ENCODE results near the gene CD2.
"Not testable (repeated sequence)": the region's sequence is repeated elsewhere in the genome, so short reads cannot be mapped to it uniquely, and the experiment has no call there.

The CD2 gene

DNA sequence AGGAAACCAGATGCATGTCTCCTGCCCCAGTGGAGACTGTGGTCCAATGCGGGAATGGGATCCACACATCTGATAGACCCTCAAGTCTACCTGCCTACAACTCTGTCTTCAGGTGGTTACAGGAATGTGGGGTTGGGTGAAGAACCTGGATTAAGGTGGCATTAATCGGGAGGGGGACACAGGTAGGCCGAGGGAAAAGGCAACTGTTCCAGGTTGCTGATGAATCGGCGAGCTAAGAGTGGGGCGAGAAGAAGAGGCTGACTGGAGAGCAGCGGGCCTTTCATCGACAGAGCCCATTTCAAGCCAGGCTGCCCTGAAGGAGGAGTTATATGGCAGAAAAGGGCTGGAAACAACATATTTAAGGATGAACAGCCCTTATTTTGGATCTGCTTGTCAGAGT is 836 bp downstream of the CD2 start:
- Histone ChIP-seq H3K4me3 (ENCODE audit: low read length) (peak overlapping the region; percentile 47), H3K36me3 (ENCODE audit: control insufficient read depth, insufficient read depth, low read length) (no peaks in the 10 kb centered on the region), H3K27me3 (ENCODE audit: control insufficient read depth, insufficient read depth, low read length) (no peaks in the 10 kb centered on the region), H3K9ac (ENCODE audit: low read length) (peak overlapping the region; percentile 3), H3K27ac (ENCODE audit: low read depth, low read length) (no peak overlapping the region), H3K4me1 (ENCODE audit: control insufficient read depth, insufficient read depth, low read length) (no peaks in the 10 kb centered on the region)

DNA sequence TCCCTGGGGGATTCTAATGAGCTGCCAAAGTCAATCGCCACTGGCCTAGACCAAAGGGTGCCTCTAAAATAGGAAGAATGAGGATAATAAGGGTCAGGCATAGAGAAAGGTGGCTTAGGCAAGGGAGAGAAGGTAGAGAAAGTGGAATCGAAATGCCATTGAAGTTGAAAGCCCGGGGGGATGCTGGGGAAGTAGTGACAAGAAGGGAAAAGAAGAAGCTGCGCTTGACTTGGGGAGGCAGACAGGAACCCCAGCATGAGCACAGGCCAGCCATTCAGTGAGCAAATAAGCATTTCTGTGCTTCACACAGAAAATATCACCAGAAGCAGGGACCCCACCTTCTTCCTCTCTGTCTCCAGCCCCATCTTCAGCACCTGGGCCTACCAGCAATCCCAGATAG is 1.5 kb downstream of the CD2 start:
- Histone ChIP-seq H3K27ac (ENCODE audit: low read depth, low read length) (no peak overlapping the region), H3K4me1 (ENCODE audit: control insufficient read depth, insufficient read depth, low read length) (no peaks in the 10 kb centered on the region), H3K4me3 (ENCODE audit: low read length) (peak overlapping the region; percentile 47), H3K36me3 (ENCODE audit: control insufficient read depth, insufficient read depth, low read length) (no peaks in the 10 kb centered on the region), H3K27me3 (ENCODE audit: control insufficient read depth, insufficient read depth, low read length) (no peaks in the 10 kb centered on the region), H3K9ac (ENCODE audit: low read length) (no peak overlapping the region)

DNA sequence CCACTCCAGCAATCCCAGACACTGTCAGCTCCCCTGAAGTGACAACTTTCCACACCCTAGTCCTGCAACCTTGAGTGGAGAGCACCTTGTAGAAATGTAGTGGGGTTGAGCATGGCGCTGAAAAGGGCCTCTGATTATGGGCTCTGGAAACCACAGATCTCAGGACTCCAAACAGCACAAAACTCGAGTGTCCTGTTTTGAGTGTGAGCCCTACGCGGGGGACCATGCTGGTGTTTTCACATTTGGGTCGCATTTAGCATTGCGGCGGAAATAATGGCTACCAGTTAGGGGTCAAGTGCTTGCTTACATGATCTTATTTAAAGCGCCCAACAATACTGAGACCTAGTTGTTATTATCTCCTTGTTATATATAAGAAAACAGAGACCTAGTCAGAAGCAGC is 1.9 kb downstream of the CD2 start:
- H3K27ac ChIP-seq (ENCODE audit: low read depth, low read length); H3K4me3 ChIP-seq (ENCODE audit: low read length); H3K36me3 ChIP-seq (ENCODE audit: control insufficient read depth, insufficient read depth, low read length); H3K4me1 ChIP-seq (ENCODE audit: control insufficient read depth, insufficient read depth, low read length); H3K9ac ChIP-seq (ENCODE audit: low read length); H3K27me3 ChIP-seq (ENCODE audit: control insufficient read depth, insufficient read depth, low read length): not testable (repeated sequence)

DNA sequence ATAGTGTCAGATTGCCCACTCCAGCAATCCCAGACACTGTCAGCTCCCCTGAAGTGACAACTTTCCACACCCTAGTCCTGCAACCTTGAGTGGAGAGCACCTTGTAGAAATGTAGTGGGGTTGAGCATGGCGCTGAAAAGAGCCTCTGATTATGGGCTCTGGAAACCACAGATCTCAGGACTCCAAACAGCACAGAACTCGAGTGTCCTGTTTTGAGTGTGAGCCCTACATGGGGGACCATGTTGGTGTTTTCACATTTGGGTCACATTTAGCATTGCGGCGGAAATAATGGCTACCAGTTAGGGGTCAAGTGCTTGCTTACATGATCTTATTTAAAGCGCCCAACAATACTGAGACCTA is 4.2 kb downstream of the CD2 start:
- H3K4me3 ChIP-seq (ENCODE audit: low read length); H3K9ac ChIP-seq (ENCODE audit: low read length); H3K27ac ChIP-seq (ENCODE audit: low read depth, low read length); H3K4me1 ChIP-seq (ENCODE audit: control insufficient read depth, insufficient read depth, low read length); H3K36me3 ChIP-seq (ENCODE audit: control insufficient read depth, insufficient read depth, low read length); H3K27me3 ChIP-seq (ENCODE audit: control insufficient read depth, insufficient read depth, low read length): not testable (repeated sequence)

DNA sequence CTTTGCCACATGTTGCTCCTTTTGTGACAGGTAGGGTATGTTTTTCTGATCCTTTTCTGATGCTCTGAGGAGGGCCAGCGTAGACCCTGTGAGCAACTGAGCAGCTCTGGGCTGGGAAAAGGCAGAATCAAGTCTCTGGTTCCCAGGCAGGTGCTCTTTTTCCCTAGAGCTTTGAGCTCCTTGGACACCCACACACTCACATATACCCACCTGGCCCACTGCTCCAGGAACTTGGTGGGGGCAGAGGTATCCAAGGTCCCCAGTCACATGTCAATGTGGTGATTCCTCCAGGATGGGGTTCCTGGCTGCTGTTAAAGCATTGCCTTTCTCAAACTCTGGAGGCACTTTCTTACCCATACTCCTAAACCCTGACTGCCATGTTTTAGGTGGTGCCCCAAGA is 5.4 kb downstream of the CD2 start:
- Histone ChIP-seq H3K4me1 (ENCODE audit: control insufficient read depth, insufficient read depth, low read length) (no peaks in the 10 kb centered on the region), H3K36me3 (ENCODE audit: control insufficient read depth, insufficient read depth, low read length) (no peaks in the 10 kb centered on the region), H3K27me3 (ENCODE audit: control insufficient read depth, insufficient read depth, low read length) (no peaks in the 10 kb centered on the region), H3K9ac (ENCODE audit: low read length) (no peak overlapping the region), H3K27ac (ENCODE audit: low read depth, low read length) (no peak overlapping the region), H3K4me3 (ENCODE audit: low read length) (no peak overlapping the region)

- H3K4me3 ChIP-seq (ENCODE audit: low read length): no peak overlapping the region
- H3K27ac ChIP-seq (ENCODE audit: low read depth, low read length): no peak overlapping the region
- H3K9ac ChIP-seq (ENCODE audit: low read length): no peak overlapping the region
- no peaks in the 10 kb centered on the region for H3K27me3 ChIP-seq (ENCODE audit: control insufficient read depth, insufficient read depth, low read length)
- H3K36me3 ChIP-seq (ENCODE audit: control insufficient read depth, insufficient read depth, low read length): no peaks in the 10 kb centered on the region
- H3K4me1 ChIP-seq (ENCODE audit: control insufficient read depth, insufficient read depth, low read length): no peaks in the 10 kb centered on the region
Observed at GRCh38 chr1:116760487-116760886, 6.3 kb downstream of the CD2 start.

GRCh38 chr1:116760996-116761665 is 6.9 kb downstream of the CD2 start:
- Histone ChIP-seq H3K36me3 (ENCODE audit: control insufficient read depth, insufficient read depth, low read length) (no peaks in the 10 kb centered on the region), H3K4me3 (ENCODE audit: low read length) (no peak overlapping the region), H3K27ac (ENCODE audit: low read depth, low read length) (no peak overlapping the region), H3K4me1 (ENCODE audit: control insufficient read depth, insufficient read depth, low read length) (no peaks in the 10 kb centered on the region), H3K27me3 (ENCODE audit: control insufficient read depth, insufficient read depth, low read length) (no peaks in the 10 kb centered on the region), H3K9ac (ENCODE audit: low read length) (no peak overlapping the region)

DNA sequence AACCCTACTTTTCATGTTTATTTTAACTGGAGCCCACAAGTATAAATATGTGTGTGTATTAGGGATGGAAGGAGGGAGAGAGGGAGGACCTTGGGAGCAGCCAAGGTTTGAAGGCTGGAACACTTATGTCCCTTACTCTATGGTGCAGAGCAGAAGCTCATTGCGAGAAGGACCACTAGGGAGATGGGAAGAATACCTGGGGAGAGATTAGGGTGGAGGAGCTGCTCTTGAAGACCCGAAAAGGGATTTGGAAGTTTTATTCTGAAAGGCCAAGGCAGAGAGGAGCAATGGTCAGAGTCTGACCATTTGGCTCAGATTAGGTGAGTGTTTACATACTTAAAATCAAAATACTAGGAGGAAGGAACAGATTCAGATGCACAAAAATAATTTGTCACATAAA is 8.1 kb downstream of the CD2 start:
- H3K4me1 ChIP-seq (ENCODE audit: control insufficient read depth, insufficient read depth, low read length): no peaks in the 10 kb centered on the region
- H3K27ac ChIP-seq (ENCODE audit: low read depth, low read length): no peak overlapping the region
- no peak overlapping the region for H3K9ac ChIP-seq (ENCODE audit: low read length)
- no peaks in the 10 kb centered on the region for H3K36me3 ChIP-seq (ENCODE audit: control insufficient read depth, insufficient read depth, low read length)
- H3K4me3 ChIP-seq (ENCODE audit: low read length): no peak overlapping the region
- no peaks in the 10 kb centered on the region for H3K27me3 ChIP-seq (ENCODE audit: control insufficient read depth, insufficient read depth, low read length)

GRCh38 chr1:116762781-116763115 is 8.5 kb downstream of the CD2 start:
- no peak overlapping the region for H3K4me3 ChIP-seq (ENCODE audit: low read length)
- no peaks in the 10 kb centered on the region for H3K27me3 ChIP-seq (ENCODE audit: control insufficient read depth, insufficient read depth, low read length)
- no peaks in the 10 kb centered on the region for H3K4me1 ChIP-seq (ENCODE audit: control insufficient read depth, insufficient read depth, low read length)
- H3K36me3 ChIP-seq (ENCODE audit: control insufficient read depth, insufficient read depth, low read length): no peaks in the 10 kb centered on the region
- H3K9ac ChIP-seq (ENCODE audit: low read length): no peak overlapping the region
- no peak overlapping the region for H3K27ac ChIP-seq (ENCODE audit: low read depth, low read length)

DNA sequence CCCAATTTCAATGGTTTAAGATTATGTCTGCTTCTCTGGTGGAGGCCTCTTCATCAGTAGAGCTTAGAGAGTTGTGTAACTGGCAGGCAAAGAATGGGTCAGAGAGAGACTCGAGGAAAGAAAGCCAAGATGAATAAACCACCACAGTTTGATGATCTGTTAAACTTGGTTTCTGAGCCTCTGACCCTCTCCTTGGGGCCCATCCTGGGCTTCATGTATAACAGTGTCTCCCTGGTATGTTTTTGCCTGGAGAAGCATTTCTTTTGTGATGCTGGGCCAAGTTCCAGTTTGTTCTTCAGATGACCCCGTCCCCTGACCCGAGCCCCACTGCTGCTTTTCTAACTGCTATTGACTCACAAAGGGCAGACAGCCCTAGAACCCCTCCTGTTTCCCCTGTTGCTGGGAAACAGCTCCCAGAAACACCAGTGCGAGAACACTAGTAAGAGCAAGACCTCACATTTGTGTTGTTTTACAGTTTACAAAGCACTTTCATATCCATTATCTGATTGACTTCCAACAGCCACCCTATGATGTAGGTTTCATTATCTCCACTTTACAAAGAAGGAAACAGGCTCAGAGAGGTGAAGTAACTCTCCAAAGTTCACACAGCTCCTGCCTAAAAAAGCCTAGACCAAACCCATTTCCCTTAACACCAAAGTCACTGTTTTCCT is 9.0 kb downstream of the CD2 start:
- H3K27ac ChIP-seq (ENCODE audit: low read depth, low read length): no peak overlapping the region
- no peak overlapping the region for H3K9ac ChIP-seq (ENCODE audit: low read length)
- H3K36me3 ChIP-seq (ENCODE audit: control insufficient read depth, insufficient read depth, low read length): no peaks in the 10 kb centered on the region
- no peaks in the 10 kb centered on the region for H3K4me1 ChIP-seq (ENCODE audit: control insufficient read depth, insufficient read depth, low read length)
- no peaks in the 10 kb centered on the region for H3K27me3 ChIP-seq (ENCODE audit: control insufficient read depth, insufficient read depth, low read length)
- H3K4me3 ChIP-seq (ENCODE audit: low read length): no peak overlapping the region

DNA sequence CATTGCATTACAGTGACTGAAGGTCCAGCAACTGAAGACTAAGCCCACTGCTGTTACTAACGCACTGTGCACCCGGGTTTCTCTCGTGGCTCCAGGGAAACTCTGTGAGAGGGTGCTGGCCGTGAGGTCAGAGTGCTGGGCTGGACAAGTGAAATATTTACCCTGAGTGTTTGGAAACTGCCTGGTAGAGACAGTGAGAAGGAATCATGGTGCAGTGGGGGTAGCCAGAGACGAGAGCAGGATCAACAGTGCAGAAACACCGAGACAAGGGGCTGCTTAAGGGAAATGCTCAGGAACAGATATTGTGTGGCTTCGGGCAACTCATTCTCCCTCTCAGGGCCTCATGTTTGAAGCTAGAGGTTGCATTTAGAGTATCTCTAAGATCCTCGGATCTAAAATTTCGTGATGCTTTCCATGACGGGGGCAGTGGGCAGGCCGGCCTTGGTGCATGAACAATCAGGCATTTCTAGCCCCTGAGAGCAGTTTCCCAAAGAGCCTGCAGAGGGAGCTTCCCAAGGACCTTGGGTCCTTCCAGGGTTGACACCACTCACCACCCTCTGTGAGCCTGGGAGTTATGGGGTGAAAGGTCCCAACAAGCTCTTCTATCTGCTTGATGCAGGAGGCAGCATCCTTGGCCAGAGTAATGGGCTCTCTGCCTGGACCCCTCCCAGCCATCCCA is 9.7 kb downstream of the CD2 start:
- H3K27ac ChIP-seq (ENCODE audit: low read depth, low read length): no peak overlapping the region
- no peak overlapping the region for H3K9ac ChIP-seq (ENCODE audit: low read length)
- H3K36me3 ChIP-seq (ENCODE audit: control insufficient read depth, insufficient read depth, low read length): no peaks in the 10 kb centered on the region
- H3K4me3 ChIP-seq (ENCODE audit: low read length): no peak overlapping the region
- no peaks in the 10 kb centered on the region for H3K27me3 ChIP-seq (ENCODE audit: control insufficient read depth, insufficient read depth, low read length)
- H3K4me1 ChIP-seq (ENCODE audit: control insufficient read depth, insufficient read depth, low read length): no peaks in the 10 kb centered on the region

- no peaks in the 10 kb centered on the region for H3K4me1 ChIP-seq (ENCODE audit: control insufficient read depth, insufficient read depth, low read length)
Observed at GRCh38 chr1:116764466-116764898, 10.3 kb downstream of the CD2 start.

More at GRCh38 chr1:116764466-116764898, 10.3 kb downstream of the CD2 start:
- no peaks in the 10 kb centered on the region for H3K36me3 ChIP-seq (ENCODE audit: control insufficient read depth, insufficient read depth, low read length)
- H3K4me3 ChIP-seq (ENCODE audit: low read length): no peak overlapping the region
- no peak overlapping the region for H3K27ac ChIP-seq (ENCODE audit: low read depth, low read length)
- H3K27me3 ChIP-seq (ENCODE audit: control insufficient read depth, insufficient read depth, low read length): no peaks in the 10 kb centered on the region
- no peak overlapping the region for H3K9ac ChIP-seq (ENCODE audit: low read length)
